ENCODE measurements around the gene TAL1. TPM values are rescaled to one million over a fixed set of nuclear protein-coding genes. Genes with fewer than 3 reads are reported as not detected.

Gene TAL1
- polyA plus RNA-seq, 3 donors: 0.50 TPM; not detected in 2

GRCh38 chr1:47231301-47232186, 481 bp downstream of the TAL1 start:
- TF ChIP-seq CTCF (IDR thresholded peaks at IDR 0.05): no peak
- Histone ChIP-seq H4K20me1 (ENCODE audit: insufficient read depth, low read length) (peaks cover 5% of the 10 kb centered on the region), H3K9ac (ENCODE audit: insufficient read depth, low read length, poor library complexity, severe bottlenecking) (peak overlapping the region; percentile 33), H3K4me2 (replicated peaks; ENCODE audit: extremely low read depth, low read length, poor library complexity, severe bottlenecking) (peak overlapping the region; percentile 85), H3K36me3 (replicated peaks in 1 of 2; ENCODE audit: control insufficient read depth in 1 of 2, insufficient read depth in 2 of 2, low read length in 2 of 2) (no peaks in the 10 kb centered on the region), H3K4me1 (ENCODE audit: control insufficient read depth in 1 of 2, insufficient read depth in 2 of 2, low read length in 2 of 2) (peaks cover 30 to 31% of the 10 kb centered on the region in 2 donors), H3K27me3 (ENCODE audit: control insufficient read depth in 2 of 2, insufficient read depth in 2 of 2, low read length in 2 of 2) (peaks cover 77 to 97% of the 10 kb centered on the region in 2 donors), H3K9me3 (replicated peaks in 1 of 2; ENCODE audit: control insufficient read depth in 1 of 2, insufficient read depth in 1 of 2, low read length in 2 of 2) (peaks cover 0 to 27% of the 10 kb centered on the region in 2 donors), H3K27ac (ENCODE audit: low read depth in 1 of 2, low read length in 2 of 2) (no peak overlapping the region), H3K79me2 (ENCODE audit: insufficient read depth, low read length) (no peaks in the 10 kb centered on the region), H2AFZ (ENCODE audit: insufficient read depth, low read depth, low read length, poor library complexity, severe bottlenecking) (peak overlapping the region; percentile 59), H3K4me3 (replicated peaks in 1 of 3; ENCODE audit: low read depth in 2 of 3, low read length in 3 of 3) (peak overlapping the region; percentile 10 to 73 (median 36))
- intact Hi-C loops (cut with micrococcal nuclease): loop anchor here in 1 of 2 donors (5.0 kb wide), 1 partner anchor 201 kb away; no protein-coding TSS in a partner anchor
- peak; percentile 68 to 82 (median 70) for DNase-seq
- Mint-ChIP-seq H3K9me3 (peaks cover 0 to 35% (median 23%) of the 10 kb centered on the region in 7 donors), H3K27ac (peak overlapping the region; percentile 5 to 91 (median 74)), H3K4me1 (peaks cover 40% of the 10 kb centered on the region), H3K27me3 (ENCODE audit: low read depth in 3 of 3) (peaks cover 88 to 99% (median 98%) of the 10 kb centered on the region in 3 donors), H3K4me3 (peak overlapping the region; percentile 84 to 98), H3K36me3 (peaks cover 12 to 16% of the 10 kb centered on the region in 2 donors)
- WGBS (ENCODE audit: insufficient coverage): 0% methylated on average over 31 of the region's 62 CpGs

GRCh38 chr1:47230692-47231300, 1.2 kb downstream of the TAL1 start:
- peaks cover 31 to 33% of the 10 kb centered on the region in 2 donors for H3K4me1 ChIP-seq (ENCODE audit: control insufficient read depth in 1 of 2, insufficient read depth in 2 of 2, low read length in 2 of 2)
- under 1% methylated on average over 33 of the region's 44 CpGs for WGBS (ENCODE audit: insufficient coverage)
- peak overlapping the region; percentile 85 for H3K4me2 ChIP-seq (replicated peaks; ENCODE audit: extremely low read depth, low read length, poor library complexity, severe bottlenecking)
- peaks cover 0 to 30% of the 10 kb centered on the region in 2 donors for H3K9me3 ChIP-seq (replicated peaks in 1 of 2; ENCODE audit: control insufficient read depth in 1 of 2, insufficient read depth in 1 of 2, low read length in 2 of 2)
- Mint-ChIP-seq H3K27ac (no peak overlapping the region), H3K4me1 (peaks cover 44% of the 10 kb centered on the region), H3K4me3 (peak overlapping the region; percentile 84 to 98), H3K27me3 (ENCODE audit: low read depth in 3 of 3) (peaks cover 95 to 100% (median 99%) of the 10 kb centered on the region in 3 donors), H3K36me3 (peaks cover 12 to 16% of the 10 kb centered on the region in 2 donors), H3K9me3 (peaks cover 0 to 35% (median 24%) of the 10 kb centered on the region in 7 donors)
- intact Hi-C loops (cut with micrococcal nuclease): loop anchor here in 1 of 2 donors (5.0 kb wide), 1 partner anchor 202 kb away; no protein-coding TSS in a partner anchor
- peak in 2 of 3 donors; percentile 19 to 25 for DNase-seq
- H3K9ac ChIP-seq (ENCODE audit: insufficient read depth, low read length, poor library complexity, severe bottlenecking): no peak overlapping the region
- no peaks in the 10 kb centered on the region for H3K36me3 ChIP-seq (replicated peaks in 1 of 2; ENCODE audit: control insufficient read depth in 1 of 2, insufficient read depth in 2 of 2, low read length in 2 of 2)
- TF ChIP-seq CTCF (IDR thresholded peaks at IDR 0.05): no peak
- H3K79me2 ChIP-seq (ENCODE audit: insufficient read depth, low read length): no peaks in the 10 kb centered on the region
- peak overlapping the region in 1 of 3 experiments; percentile 73 for H3K4me3 ChIP-seq (replicated peaks in 1 of 3; ENCODE audit: low read depth in 2 of 3, low read length in 3 of 3)
- H3K27ac ChIP-seq (ENCODE audit: low read depth in 1 of 2, low read length in 2 of 2): no peak overlapping the region
- peaks cover 5% of the 10 kb centered on the region for H4K20me1 ChIP-seq (ENCODE audit: insufficient read depth, low read length)
- no peak overlapping the region for H2AFZ ChIP-seq (ENCODE audit: insufficient read depth, low read depth, low read length, poor library complexity, severe bottlenecking)
- H3K27me3 ChIP-seq (ENCODE audit: control insufficient read depth in 2 of 2, insufficient read depth in 2 of 2, low read length in 2 of 2): peaks cover 81 to 99% of the 10 kb centered on the region in 2 donors
